Neural cell (in vitro differentiated cells): Measurements from ENCODE around the gene CCR7. TPM values are rescaled to one million over a fixed set of nuclear protein-coding genes. Genes with fewer than 3 reads are reported as not detected.

Experiments used
- H2AFZ ChIP-seq: fragments of 200-600, 300-800 bp; sonication (generic), shearing (Covaris generic); 2 replicates; pipeline ENCODE4 v1.6.0; 2014; ENCODE audit warnings: low read depth, mild to moderate bottlenecking, antibody characterized with exemption, low read length, moderate library complexity
- H3F3A ChIP-seq: fragments of 200-600 bp; shearing (Covaris generic); 2 replicates; pipeline ENCODE4 v1.6.1; 2016; ENCODE audit warnings: mild to moderate bottlenecking, moderate library complexity, mixed read lengths, antibody characterized with exemption, low read length; ENCODE audit not compliant: insufficient read depth, poor library complexity, severe bottlenecking
- H3K27ac ChIP-seq: fragments of 200-600, 300-800 bp; sonication (generic), shearing (Covaris generic); 2 replicates; pipeline ENCODE4 v1.5.1; 2014; ENCODE audit warnings: mild to moderate bottlenecking, low read length, moderate library complexity
- H3K27me3 ChIP-seq: fragments of 300-800, 200-600 bp; sonication (generic), shearing (Covaris generic); 2 replicates; pipeline ENCODE4 v1.6.0; 2014; ENCODE audit warnings: mild to moderate bottlenecking, low read depth, low read length, moderate library complexity; ENCODE audit not compliant: insufficient read depth
- H3K36me3 ChIP-seq: fragments of 300-800, 200-600 bp; sonication (generic), shearing (Covaris generic); 2 replicates; pipeline ENCODE4 v1.5.1; 2014; ENCODE audit warnings: mild to moderate bottlenecking, antibody characterized with exemption, low read length, moderate library complexity; ENCODE audit not compliant: insufficient read depth
- H3K4me2 ChIP-seq: fragments of 300-800, 200-600 bp; sonication (generic), shearing (Covaris generic); 2 replicates; pipeline ENCODE4 v1.6.0; 2014; ENCODE audit warnings: mild to moderate bottlenecking, low read length
- H3K4me3 ChIP-seq: fragments of 300-800, 200-600 bp; sonication (generic), shearing (Covaris generic); 2 replicates; pipeline ENCODE4 v1.5.1; 2014; ENCODE audit warnings: mild to moderate bottlenecking, low read length, moderate library complexity
- H3K79me2 ChIP-seq: fragments of 200-600 bp; shearing (Covaris generic); replicated peaks from 2 replicates; pipeline ENCODE4 v1.6.0; 2014; ENCODE audit warnings: mild to moderate bottlenecking, low read length, moderate library complexity; ENCODE audit not compliant: insufficient read depth
- H3K9ac ChIP-seq: fragments of 300-800, 200-600 bp; sonication (generic), shearing (Covaris generic); 2 replicates; pipeline ENCODE4 v1.6.1; 2016; ENCODE audit warnings: mild to moderate bottlenecking, low read length, mixed read lengths
- H3K9me2 ChIP-seq: fragments of 200-600 bp; shearing (Covaris generic); 2 replicates; pipeline ENCODE4 v1.6.1; 2016; ENCODE audit warnings: mild to moderate bottlenecking, low read length, mixed read lengths; ENCODE audit not compliant: insufficient read depth
- H3K9me3 ChIP-seq: fragments of 200-600, 300-800 bp; sonication (generic), shearing (Covaris generic); 2 replicates; pipeline ENCODE4 v1.6.1; 2016; ENCODE audit warnings: mild to moderate bottlenecking, mixed run types, low read length, moderate library complexity, mixed read lengths
- H4K20me1 ChIP-seq: fragments of 200-600 bp; shearing (Covaris generic); 2 replicates; pipeline ENCODE4 v1.6.1; 2016; ENCODE audit warnings: mild to moderate bottlenecking, mixed run types; ENCODE audit not compliant: insufficient read depth
- CTCF ChIP-seq: fragments of 450-650 bp; IDR thresholded peaks from 2 replicates; pipeline ENCODE4 v1.5.1; 2014; ENCODE audit warnings: antibody characterized with exemption, mild to moderate bottlenecking, moderate library complexity; ENCODE audit not compliant: poor library complexity, severe bottlenecking
- EP300 ChIP-seq: fragments of 450-650 bp; conservative IDR thresholded peaks from 2 replicates; pipeline ENCODE4 v1.6.1; 2014; ENCODE audit warnings: antibody characterized with exemption, mild to moderate bottlenecking, moderate library complexity; ENCODE audit not compliant: poor library complexity, severe bottlenecking
- EZH2 ChIP-seq: fragments of 200-600, 300-800 bp; shearing (Covaris generic), sonication (generic); IDR thresholded peaks from 2 replicates; pipeline ENCODE4 v1.6.1; 2014; ENCODE audit warnings: antibody characterized with exemption, low read length, borderline replicate concordance, mild to moderate bottlenecking; ENCODE audit not compliant: insufficient read depth, poor library complexity, severe bottlenecking
- MXI1 ChIP-seq: fragments of 450-650 bp; conservative IDR thresholded peaks from 2 replicates; pipeline ENCODE4 v1.6.1; 2014; ENCODE audit warnings: antibody characterized with exemption, mild to moderate bottlenecking; ENCODE audit not compliant: poor library complexity, severe bottlenecking
- POLR2AphosphoS5 ChIP-seq: IDR thresholded peaks from 2 replicates; pipeline ENCODE4 v1.6.1; 2012
- RAD21 ChIP-seq: fragments of 450-650 bp; conservative IDR thresholded peaks from 2 replicates; pipeline ENCODE4 v1.6.1; 2014; ENCODE audit warnings: antibody characterized with exemption, mild to moderate bottlenecking, moderate library complexity
- SMC3 ChIP-seq: fragments of 450-650 bp; conservative IDR thresholded peaks from 2 replicates; pipeline ENCODE4 v1.6.1; 2014; ENCODE audit warnings: antibody characterized with exemption, mild to moderate bottlenecking, moderate library complexity; ENCODE audit not compliant: poor library complexity
- TAF1 ChIP-seq: IDR thresholded peaks from 2 replicates; pipeline ENCODE4 v1.6.1; 2012; ENCODE audit warnings: low read depth
- polyA plus RNA-seq: library from polyadenylated mRNA; depleted of rRNA; stranded (reverse); fragments of >200 nt; gene quantifications from 2 replicates; pipeline ENCODE4 v1.2.3, GENCODE V29; 2014
- TF ChIP-seq, protein P1 (sequence below): IDR thresholded peaks from 2 replicates; pipeline ENCODE4 v1.6.1; 2012; ENCODE audit warnings: borderline replicate concordance

The CCR7 gene
- polyA plus RNA-seq, 1 donor from 2014 or later, result not detected

GRCh38 chr17:40514013-40514875 lies 51.0 kb downstream of the CCR7 start:
- H3K27ac ChIP-seq, result no peak overlapping the region
- H3K9me3 ChIP-seq, result no peaks in the 10 kb centered on the region
- no peaks in the 10 kb centered on the region for H3F3A ChIP-seq
- H4K20me1 ChIP-seq, result no peaks in the 10 kb centered on the region
- no peak overlapping the region for H3K4me2 ChIP-seq
- no peaks in the 10 kb centered on the region for H3K27me3 ChIP-seq
- no peak overlapping the region for H3K9ac ChIP-seq
- H3K4me3 ChIP-seq, result no peak overlapping the region
- H2AFZ ChIP-seq, result no peak overlapping the region
- H3K36me3 ChIP-seq, result no peaks in the 10 kb centered on the region
- H3K9me2 ChIP-seq, result no peaks in the 10 kb centered on the region
- H3K79me2 ChIP-seq, result no peaks in the 10 kb centered on the region
- TF ChIP-seq TAF1, result no peak
- no peak for TF ChIP-seq EP300
- no peak for TF ChIP-seq SMC3
- TF ChIP-seq POLR2AphosphoS5, result no peak
- no peak for TF ChIP-seq RAD21
- no peak for TF ChIP-seq CTCF
- no peak for TF ChIP-seq EZH2
- TF ChIP-seq, protein P1, sequence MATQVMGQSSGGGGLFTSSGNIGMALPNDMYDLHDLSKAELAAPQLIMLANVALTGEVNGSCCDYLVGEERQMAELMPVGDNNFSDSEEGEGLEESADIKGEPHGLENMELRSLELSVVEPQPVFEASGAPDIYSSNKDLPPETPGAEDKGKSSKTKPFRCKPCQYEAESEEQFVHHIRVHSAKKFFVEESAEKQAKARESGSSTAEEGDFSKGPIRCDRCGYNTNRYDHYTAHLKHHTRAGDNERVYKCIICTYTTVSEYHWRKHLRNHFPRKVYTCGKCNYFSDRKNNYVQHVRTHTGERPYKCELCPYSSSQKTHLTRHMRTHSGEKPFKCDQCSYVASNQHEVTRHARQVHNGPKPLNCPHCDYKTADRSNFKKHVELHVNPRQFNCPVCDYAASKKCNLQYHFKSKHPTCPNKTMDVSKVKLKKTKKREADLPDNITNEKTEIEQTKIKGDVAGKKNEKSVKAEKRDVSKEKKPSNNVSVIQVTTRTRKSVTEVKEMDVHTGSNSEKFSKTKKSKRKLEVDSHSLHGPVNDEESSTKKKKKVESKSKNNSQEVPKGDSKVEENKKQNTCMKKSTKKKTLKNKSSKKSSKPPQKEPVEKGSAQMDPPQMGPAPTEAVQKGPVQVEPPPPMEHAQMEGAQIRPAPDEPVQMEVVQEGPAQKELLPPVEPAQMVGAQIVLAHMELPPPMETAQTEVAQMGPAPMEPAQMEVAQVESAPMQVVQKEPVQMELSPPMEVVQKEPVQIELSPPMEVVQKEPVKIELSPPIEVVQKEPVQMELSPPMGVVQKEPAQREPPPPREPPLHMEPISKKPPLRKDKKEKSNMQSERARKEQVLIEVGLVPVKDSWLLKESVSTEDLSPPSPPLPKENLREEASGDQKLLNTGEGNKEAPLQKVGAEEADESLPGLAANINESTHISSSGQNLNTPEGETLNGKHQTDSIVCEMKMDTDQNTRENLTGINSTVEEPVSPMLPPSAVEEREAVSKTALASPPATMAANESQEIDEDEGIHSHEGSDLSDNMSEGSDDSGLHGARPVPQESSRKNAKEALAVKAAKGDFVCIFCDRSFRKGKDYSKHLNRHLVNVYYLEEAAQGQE, result no peak
- TF ChIP-seq MXI1, result no peak

DNA sequence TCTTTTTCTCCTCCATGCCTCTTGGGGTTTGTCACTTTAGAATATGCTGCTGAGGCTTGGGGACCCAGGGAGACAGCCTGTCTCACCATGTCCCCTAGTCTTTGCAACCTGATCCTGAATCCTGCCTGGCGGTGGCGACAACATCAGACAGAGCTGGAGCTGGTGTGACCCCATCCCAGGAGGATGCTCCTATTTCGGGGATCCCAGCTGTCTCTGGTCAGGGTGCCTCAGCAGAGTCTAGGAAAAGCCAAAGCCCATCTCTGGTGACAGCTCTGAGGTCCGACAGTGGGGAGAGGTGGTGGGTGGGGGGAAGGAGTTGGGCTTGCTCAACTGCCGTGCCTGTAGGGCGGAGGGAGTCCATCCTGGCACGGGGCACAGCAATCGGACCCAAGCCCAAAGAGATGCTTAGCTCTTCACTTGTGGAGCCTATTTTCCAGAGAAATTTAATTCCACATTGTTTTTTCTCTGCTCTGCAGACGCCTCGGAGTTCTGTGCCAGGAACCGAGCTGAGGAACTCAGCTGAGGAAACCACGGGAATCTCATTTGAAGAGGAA lies 53.5 kb downstream of the CCR7 start:
- H3K36me3 ChIP-seq, result no peaks in the 10 kb centered on the region
- no peak overlapping the region for H3K4me2 ChIP-seq
- no peaks in the 10 kb centered on the region for H3F3A ChIP-seq
- no peaks in the 10 kb centered on the region for H4K20me1 ChIP-seq
- H3K27me3 ChIP-seq, result no peaks in the 10 kb centered on the region
- H2AFZ ChIP-seq, result no peak overlapping the region
- H3K9me2 ChIP-seq, result no peaks in the 10 kb centered on the region
- H3K4me3 ChIP-seq, result no peak overlapping the region
- no peak overlapping the region for H3K27ac ChIP-seq
- H3K79me2 ChIP-seq, result no peaks in the 10 kb centered on the region
- TF ChIP-seq TAF1, result no peak
- TF ChIP-seq EP300, result no peak
- no peak for TF ChIP-seq SMC3
- TF ChIP-seq, protein P1, result no peak
- no peak for TF ChIP-seq POLR2AphosphoS5
- no peak for TF ChIP-seq EZH2
- no peak for TF ChIP-seq RAD21
- TF ChIP-seq MXI1, result no peak
- no peak for TF ChIP-seq CTCF
- H3K9me3 ChIP-seq, result no peaks in the 10 kb centered on the region
- no peak overlapping the region for H3K9ac ChIP-seq
